Esophagus muscularis mucosa (tissue), 4 donors: ENCODE results near the gene SNTB2.

Experiments used
- EP300 ChIP-seq: sonication (generic); formaldehyde crosslinking; IDR thresholded peaks from one replicate; pipeline ENCODE4 v1.6.1; 2017; ENCODE audit warnings: antibody characterized with exemption
- POLR2A ChIP-seq: fragments of 450-650 bp; IDR thresholded peaks from one replicate; pipeline ENCODE4 v1.6.1; 2017; ENCODE audit warnings: antibody characterized with exemption, moderate library complexity, mild to moderate bottlenecking, low read depth
- POLR2AphosphoS5 ChIP-seq, 2 donors: sonication (generic); formaldehyde crosslinking; IDR thresholded peaks; one replicate each; pipeline ENCODE4 v1.6.1; 2017; ENCODE audit warnings: antibody characterized with exemption in 2 of 2
- TF ChIP-seq, protein P1 (sequence below), 3 experiments: fragments of 200-600 bp in 2 of 3; fragments of 450-650 bp in 1 of 3; sonication (generic) in 2 of 3; IDR thresholded peaks; one replicate each; pipeline ENCODE4 v1.5.1; 2017 to 2019; ENCODE audit warnings: antibody characterized with exemption in 3 of 3, mild to moderate bottlenecking in 2 of 3, moderate library complexity in 1 of 3

DNA sequence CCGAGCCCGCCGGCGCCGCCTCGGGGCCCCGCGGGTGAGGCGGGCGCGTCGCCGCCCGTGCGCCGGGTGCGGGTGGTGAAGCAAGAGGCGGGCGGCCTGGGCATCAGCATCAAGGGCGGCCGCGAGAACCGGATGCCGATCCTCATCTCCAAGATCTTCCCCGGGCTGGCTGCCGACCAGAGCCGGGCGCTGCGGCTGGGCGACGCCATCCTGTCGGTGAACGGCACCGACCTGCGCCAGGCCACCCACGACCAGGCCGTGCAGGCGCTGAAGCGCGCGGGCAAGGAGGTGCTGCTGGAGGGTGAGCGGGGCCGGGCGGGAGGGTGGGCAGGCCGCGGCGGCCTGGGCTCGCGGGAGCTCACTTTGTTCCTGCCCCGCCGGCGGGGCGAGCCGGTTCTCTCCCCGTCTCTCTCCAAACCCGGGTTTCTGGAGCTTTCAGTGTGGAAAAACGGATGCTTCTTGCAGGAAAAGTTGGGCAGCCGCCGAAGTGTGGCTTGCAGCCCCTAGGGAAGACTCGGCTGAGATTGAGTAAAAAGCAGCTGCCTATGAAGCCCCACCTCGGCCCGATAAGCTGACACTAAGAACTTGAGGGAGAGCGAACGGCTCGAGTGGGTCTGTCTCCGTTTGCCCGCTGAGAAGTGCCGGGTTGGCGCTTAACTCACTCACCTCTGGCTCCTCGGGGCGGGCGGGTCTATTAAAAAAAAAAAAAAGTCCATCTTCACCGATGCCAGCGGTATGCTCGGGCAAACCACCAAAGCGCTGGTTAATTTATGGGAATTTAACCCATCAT, 677 bp downstream of the SNTB2 start:
- TF ChIP-seq, protein P1, sequence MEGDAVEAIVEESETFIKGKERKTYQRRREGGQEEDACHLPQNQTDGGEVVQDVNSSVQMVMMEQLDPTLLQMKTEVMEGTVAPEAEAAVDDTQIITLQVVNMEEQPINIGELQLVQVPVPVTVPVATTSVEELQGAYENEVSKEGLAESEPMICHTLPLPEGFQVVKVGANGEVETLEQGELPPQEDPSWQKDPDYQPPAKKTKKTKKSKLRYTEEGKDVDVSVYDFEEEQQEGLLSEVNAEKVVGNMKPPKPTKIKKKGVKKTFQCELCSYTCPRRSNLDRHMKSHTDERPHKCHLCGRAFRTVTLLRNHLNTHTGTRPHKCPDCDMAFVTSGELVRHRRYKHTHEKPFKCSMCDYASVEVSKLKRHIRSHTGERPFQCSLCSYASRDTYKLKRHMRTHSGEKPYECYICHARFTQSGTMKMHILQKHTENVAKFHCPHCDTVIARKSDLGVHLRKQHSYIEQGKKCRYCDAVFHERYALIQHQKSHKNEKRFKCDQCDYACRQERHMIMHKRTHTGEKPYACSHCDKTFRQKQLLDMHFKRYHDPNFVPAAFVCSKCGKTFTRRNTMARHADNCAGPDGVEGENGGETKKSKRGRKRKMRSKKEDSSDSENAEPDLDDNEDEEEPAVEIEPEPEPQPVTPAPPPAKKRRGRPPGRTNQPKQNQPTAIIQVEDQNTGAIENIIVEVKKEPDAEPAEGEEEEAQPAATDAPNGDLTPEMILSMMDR (IDR thresholded peaks at IDR 0.05) = no peak
- TF ChIP-seq POLR2A = no peak
- no peak for TF ChIP-seq EP300
- TF ChIP-seq POLR2AphosphoS5 (IDR thresholded peaks at IDR 0.05) = peak in 1 of 2 donors; percentile 39
